Stomach (tissue), 9 donors: ENCODE results near the gene ETV1. TPM values are rescaled to one million over a fixed set of nuclear protein-coding genes. Genes with fewer than 3 reads are reported as not detected.
A peak's percentile ranks its signal among the peaks of the same experiment; 100 is the strongest.

Experiments used
- DNase-seq, 2 donors: peaks; one replicate each; pipeline versions ENCODE4 v3.0.0 to v3.0.0-alpha.2; 2013 to 2019
- H3K27ac ChIP-seq, 5 donors: fragments of 200-600 bp in 4 of 5; sonication (generic) in 4 of 5; one replicate each; pipeline ENCODE4 v1.5.1; 2013 to 2019; ENCODE audit warnings: mild to moderate bottlenecking in 1 of 5, moderate library complexity in 1 of 5
- H3K27me3 ChIP-seq, 3 donors: fragments of 200-600 bp; sonication (generic); one replicate each; pipeline ENCODE4 v1.5.1; 2017 to 2019; ENCODE audit warnings: mixed run types in 1 of 3
- H3K36me3 ChIP-seq, 4 donors: fragments of 200-600 bp; sonication (generic); 1 replicate in 3 of 4; 2 replicates in 1 of 4; pipeline ENCODE4 v1.5.1; 2016 to 2019
- H3K4me1 ChIP-seq, 4 donors: fragments of 200-600 bp; sonication (generic); one replicate each; pipeline ENCODE4 v1.5.1; 2016 to 2019
- H3K4me3 ChIP-seq, 4 donors: fragments of 200-600 bp; sonication (generic) in 3 of 4; one replicate each; pipeline ENCODE4 v1.5.1; 2016 to 2019; ENCODE audit warnings: mild to moderate bottlenecking in 1 of 4
- H3K9me3 ChIP-seq, 4 donors: fragments of 200-600 bp; sonication (generic); one replicate each; pipeline ENCODE4 v1.5.1; 2016 to 2019
- CTCF ChIP-seq, 7 experiments: fragments of 450-650 bp in 4 of 7; fragments of 200-600 bp in 3 of 7; sonication (generic) in 3 of 7; IDR thresholded peaks; one replicate each; pipeline ENCODE4 v1.5.1; 2016 to 2019; ENCODE audit warnings: antibody characterized with exemption in 7 of 7, control low read depth in 2 of 7, mild to moderate bottlenecking in 1 of 7
- EP300 ChIP-seq: sonication (generic); formaldehyde crosslinking; IDR thresholded peaks from one replicate; pipeline ENCODE4 v1.6.1; 2017; ENCODE audit warnings: antibody characterized with exemption
- POLR2A ChIP-seq, 4 donors: fragments of 450-650 bp; IDR thresholded peaks; one replicate each; pipeline ENCODE4 v1.6.1; 2016; ENCODE audit warnings: antibody characterized with exemption in 4 of 4, control low read depth in 2 of 4, mild to moderate bottlenecking in 1 of 4, moderate library complexity in 1 of 4
- POLR2AphosphoS5 ChIP-seq, 3 donors: sonication (generic); formaldehyde crosslinking; IDR thresholded peaks; one replicate each; pipeline ENCODE4 v1.6.1; 2016; ENCODE audit warnings: antibody characterized with exemption in 3 of 3
- WGBS, 5 donors: extraction: QIAGEN DNeasy Blood & Tissue Kit in 3 of 5; methylation state at CpG; one replicate each; pipeline versions ENCODE4 v1.1.5 to v1.1.7; 2013 to 2018; 5-methylcytosine and 5-hydroxymethylcytosine counted together
- intact Hi-C: fragments of 100-400 bp; cut with DNase I; formaldehyde crosslinking; loops from one replicate; pipeline ENCODE4 v1.15.1; 2023; ENCODE audit warnings: low total_unique reads
- polyA plus RNA-seq, 3 donors: library from polyadenylated mRNA; stranded (reverse); fragments of 200-250 nt; gene quantifications; one replicate each; pipeline ENCODE4 v1.2.3, GENCODE V29; 2013
- total RNA-seq, 5 donors: library from RNA; depleted of rRNA; stranded (reverse); fragments of >200 nt; gene quantifications; one replicate each; pipeline versions ENCODE4 v1.1.0 to v1.2.3, GENCODE V29; 2014 to 2016
- donor health status: healthy with polysubstance abuse.
- donor health status: Bipolar disorder and iron deficiency.
- donor health status: healthy.

ETV1 gene
- total and polyA plus RNA-seq, 8 donors = 0.29 to 17.6 (median 1.3) TPM

GRCh38 chr7:13947535-13947934 is 41.9 kb downstream of the ETV1 start:
- H3K27me3 ChIP-seq = no peaks in the 10 kb centered on the region
- H3K4me1 ChIP-seq = no peaks in the 10 kb centered on the region
- TF ChIP-seq CTCF (IDR thresholded peaks at IDR 0.05) (no peak), POLR2AphosphoS5 (IDR thresholded peaks at IDR 0.05) (no peak), POLR2A (IDR thresholded peaks at IDR 0.05) (no peak), EP300 (no peak)
- no peaks in the 10 kb centered on the region for H3K9me3 ChIP-seq
- intact Hi-C loops = no loop called here
- no peaks in the 10 kb centered on the region for H3K36me3 ChIP-seq
- no peak overlapping the region for H3K27ac ChIP-seq
- 90 to 95% (median 93%) methylated on average over 1 of the region's 1 CpG for WGBS, 5 donors
- no peak for DNase-seq
- no peak overlapping the region for H3K4me3 ChIP-seq

- H3K9me3 ChIP-seq = no peaks in the 10 kb centered on the region
- TF ChIP-seq POLR2A (IDR thresholded peaks at IDR 0.05) (no peak), CTCF (IDR thresholded peaks at IDR 0.05) (no peak), POLR2AphosphoS5 (IDR thresholded peaks at IDR 0.05) (no peak), EP300 (no peak)
Observed at GRCh38 chr7:13946181-13946580, 43.3 kb downstream of the ETV1 start.

GRCh38 chr7:13945670-13946069 is 43.8 kb downstream of the ETV1 start:
- Histone ChIP-seq H3K27ac (no peak overlapping the region), H3K4me3 (no peak overlapping the region), H3K9me3 (no peaks in the 10 kb centered on the region), H3K4me1 (no peaks in the 10 kb centered on the region), H3K27me3 (no peaks in the 10 kb centered on the region), H3K36me3 (no peaks in the 10 kb centered on the region)
- peak in 1 of 2 donors; percentile 65 for DNase-seq
- TF ChIP-seq CTCF (IDR thresholded peaks at IDR 0.05) = no peak
- no peak for TF ChIP-seq POLR2AphosphoS5 (IDR thresholded peaks at IDR 0.05)
- TF ChIP-seq EP300 = no peak
- TF ChIP-seq POLR2A (IDR thresholded peaks at IDR 0.05) = no peak
- 72 to 91% (median 85%) methylated on average over 7 of the region's 7 CpGs for WGBS, 5 donors
- intact Hi-C loops = no loop called here

More at GRCh38 chr7:13946181-13946580, 43.3 kb downstream of the ETV1 start:
- intact Hi-C loops = no loop called here
- H3K4me3 ChIP-seq = no peak overlapping the region
- H3K4me1 ChIP-seq = no peaks in the 10 kb centered on the region
- 39 to 82% (median 75%) methylated on average over 1 of the region's 1 CpG for WGBS, 5 donors
- no peaks in the 10 kb centered on the region for H3K27me3 ChIP-seq
- no peak overlapping the region for H3K27ac ChIP-seq
- DNase-seq = no peak
- H3K36me3 ChIP-seq = no peaks in the 10 kb centered on the region

- peaks cover 0 to 20% (median 3%) of the 10 kb centered on the region in 4 donors for H3K4me1 ChIP-seq
- intact Hi-C loops = no loop called here
Observed at GRCh38 chr7:13933536-13933935, 55.9 kb downstream of the ETV1 start.

More at GRCh38 chr7:13933536-13933935, 55.9 kb downstream of the ETV1 start:
- TF ChIP-seq POLR2A (IDR thresholded peaks at IDR 0.05) (no peak), POLR2AphosphoS5 (IDR thresholded peaks at IDR 0.05) (no peak), CTCF (IDR thresholded peaks at IDR 0.05) (no peak), EP300 (no peak)
- Histone ChIP-seq H3K27me3 (no peaks in the 10 kb centered on the region), H3K36me3 (peaks cover 0 to 3% (median 0%) of the 10 kb centered on the region in 4 donors), H3K4me3 (no peak overlapping the region), H3K9me3 (no peaks in the 10 kb centered on the region), H3K27ac (peak overlapping the region in 2 of 5 donors; percentile 4 to 26)
- DNase-seq = peak in 1 of 2 donors; percentile 16
- WGBS, 5 donors = 60 to 84% (median 74%) methylated on average over 5 of the region's 5 CpGs
